GM18868 (cell line): ENCODE measurements around the gene SLC17A2.

ENCODE experiments used
- ATAC-seq: cut with Tn5 transposase; IDR thresholded peaks from one replicate; pipeline ENCODE4 v1.9.1; 2021; ENCODE audit warnings: mild to moderate bottlenecking, moderate library complexity; ENCODE audit not compliant: unreplicated experiment

Gene SLC17A2, protein sequence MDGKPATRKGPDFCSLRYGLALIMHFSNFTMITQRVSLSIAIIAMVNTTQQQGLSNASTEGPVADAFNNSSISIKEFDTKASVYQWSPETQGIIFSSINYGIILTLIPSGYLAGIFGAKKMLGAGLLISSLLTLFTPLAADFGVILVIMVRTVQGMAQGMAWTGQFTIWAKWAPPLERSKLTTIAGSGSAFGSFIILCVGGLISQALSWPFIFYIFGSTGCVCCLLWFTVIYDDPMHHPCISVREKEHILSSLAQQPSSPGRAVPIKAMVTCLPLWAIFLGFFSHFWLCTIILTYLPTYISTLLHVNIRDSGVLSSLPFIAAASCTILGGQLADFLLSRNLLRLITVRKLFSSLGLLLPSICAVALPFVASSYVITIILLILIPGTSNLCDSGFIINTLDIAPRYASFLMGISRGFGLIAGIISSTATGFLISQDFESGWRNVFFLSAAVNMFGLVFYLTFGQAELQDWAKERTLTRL

DNA sequence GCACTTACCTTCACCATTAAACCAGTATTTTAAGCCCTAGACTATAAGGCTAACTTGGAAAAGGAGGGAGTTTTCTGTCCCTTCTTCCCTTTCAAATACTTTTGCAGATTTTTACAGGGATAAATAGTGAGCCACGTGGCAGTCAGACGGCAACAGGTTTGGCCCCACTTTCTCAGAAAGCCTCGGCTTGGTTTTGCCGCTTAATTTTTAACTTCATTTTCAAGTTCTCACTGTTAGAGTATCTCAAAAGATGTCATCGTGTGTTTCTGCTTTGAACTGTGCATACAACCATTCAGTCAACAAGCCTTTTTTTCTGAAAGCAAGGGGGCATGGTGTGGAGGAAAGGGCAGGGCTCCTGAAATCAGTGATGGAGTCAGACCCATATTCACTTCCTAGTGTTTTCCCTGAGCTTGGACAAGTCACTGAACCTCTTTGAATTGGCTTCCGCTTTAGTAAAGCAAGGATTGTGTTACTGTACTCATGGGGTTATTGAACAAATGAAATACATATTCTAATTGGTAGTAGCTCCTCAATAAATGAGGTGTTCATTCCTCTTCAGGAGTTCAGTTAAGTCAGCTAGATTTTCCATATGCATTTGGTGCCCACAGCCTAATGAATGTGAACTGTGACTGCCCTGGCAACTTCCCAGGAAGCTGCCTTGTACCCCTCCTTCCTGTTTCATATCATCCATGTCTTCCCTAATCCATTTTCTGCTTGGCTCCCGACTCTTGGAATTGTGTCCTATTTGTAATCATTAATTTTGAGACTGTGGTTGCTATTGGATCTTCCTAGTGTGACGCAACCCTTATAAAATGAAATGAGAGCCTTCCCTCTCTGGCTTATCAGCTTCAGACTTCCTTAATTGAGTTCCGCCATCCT lies at the start of gene SLC17A2:
SLC17A2 (minus strand) TSS at position 160 of the 879 bp plus-strand sequence. CDS start 4,895 bp downstream, outside the sequence.
- no peak for ATAC-seq

DNA sequence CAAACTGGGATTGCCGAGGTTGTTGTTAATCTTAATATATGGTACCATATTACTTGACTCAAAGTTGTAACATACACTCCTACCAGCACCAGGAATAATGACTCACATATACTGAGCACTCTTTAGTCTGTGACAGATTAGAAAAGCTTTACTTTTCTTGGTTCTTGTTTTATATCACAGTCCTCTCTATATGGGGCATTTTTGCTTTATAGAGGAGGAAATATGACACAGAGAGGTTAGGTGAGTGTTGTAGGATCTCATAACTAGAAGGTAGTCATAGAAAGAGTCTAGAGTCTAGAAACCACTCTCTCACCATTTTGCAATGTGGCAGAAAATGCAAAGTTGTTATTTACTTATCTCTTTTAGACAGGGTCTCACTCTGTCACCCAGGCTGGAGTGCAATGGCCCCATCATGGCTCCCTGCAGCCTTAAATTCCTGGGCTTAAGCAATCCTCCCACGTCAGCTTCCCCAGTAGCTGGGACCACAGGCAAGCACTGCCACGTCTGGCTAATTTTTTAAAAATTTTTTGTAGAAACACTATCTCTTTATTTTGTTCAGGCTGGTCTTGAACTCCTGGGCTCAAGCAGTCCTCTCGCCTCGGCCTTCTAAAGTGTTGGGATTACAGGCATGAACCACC lies 45.6 kb upstream of the SLC17A2 start:
- ATAC-seq: no peak

DNA sequence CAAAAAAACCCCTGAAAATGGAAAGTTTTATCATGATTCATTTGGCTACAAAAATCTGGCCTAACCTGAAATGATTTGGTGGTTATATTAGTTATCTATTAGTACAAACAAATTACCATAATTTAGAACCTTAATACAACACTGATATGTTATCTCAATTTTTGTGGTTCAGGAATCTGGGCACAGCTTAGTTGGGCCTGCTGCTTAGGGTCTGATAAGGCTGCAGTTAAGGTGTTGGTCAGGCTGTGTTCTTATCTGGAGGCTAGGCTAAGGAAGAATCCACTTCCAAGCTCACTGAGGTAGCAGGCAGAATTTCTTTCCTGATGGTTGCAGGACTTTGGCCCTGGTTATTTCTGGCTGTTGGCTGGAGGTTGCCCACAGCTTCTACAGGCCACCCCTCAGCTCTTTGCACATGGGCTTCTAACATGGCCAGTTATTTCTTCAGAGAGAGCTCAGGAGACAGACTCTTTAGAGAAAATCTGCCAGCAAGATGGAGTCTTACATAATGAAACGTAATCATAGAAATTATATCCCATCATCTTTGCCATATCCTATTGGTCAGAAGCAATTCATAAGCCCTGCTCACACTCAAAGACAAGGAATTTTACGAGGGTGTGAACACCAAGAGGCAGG lies 43.5 kb upstream of the SLC17A2 start:
- ATAC-seq: no peak

DNA sequence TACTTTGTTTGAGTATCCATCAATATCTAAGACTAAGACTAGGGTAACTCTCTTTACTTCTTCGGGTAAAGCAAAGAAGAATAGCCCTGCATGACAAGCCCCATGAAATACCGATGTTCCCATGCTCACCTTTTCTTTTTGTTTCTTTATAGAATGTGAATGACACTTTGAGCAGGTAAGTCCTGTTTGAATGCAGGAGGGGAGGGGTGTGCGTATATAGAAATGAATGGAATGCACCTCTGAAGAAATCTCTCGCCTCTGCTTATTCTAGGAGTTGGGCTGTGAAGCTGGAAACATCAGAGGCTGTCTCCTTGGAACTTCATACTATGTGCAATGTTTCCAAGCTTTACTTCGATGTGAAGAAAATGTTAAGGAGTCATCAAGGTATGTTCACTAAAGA lies 42.4 kb upstream of the SLC17A2 start:
- ATAC-seq: no peak

DNA sequence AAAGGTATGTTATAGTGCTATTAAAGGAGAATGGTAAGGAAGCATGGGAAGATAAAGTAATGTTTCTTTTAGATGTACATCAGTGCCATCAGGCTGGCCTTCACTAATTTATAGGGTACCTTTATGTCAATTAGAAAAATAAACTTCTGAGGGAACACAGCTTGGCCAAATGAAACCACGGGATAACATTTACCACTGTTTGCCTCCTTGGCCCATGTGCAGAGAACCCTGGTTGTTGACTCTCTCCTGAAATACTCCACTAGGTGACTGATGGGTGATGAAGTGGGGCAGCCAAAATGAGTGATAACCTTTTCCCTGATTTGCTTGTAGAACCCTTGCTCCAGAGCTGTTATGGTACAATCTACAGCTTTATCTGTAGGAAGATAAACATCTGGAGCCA lies 41.6 kb upstream of the SLC17A2 start:
- ATAC-seq: no peak

DNA sequence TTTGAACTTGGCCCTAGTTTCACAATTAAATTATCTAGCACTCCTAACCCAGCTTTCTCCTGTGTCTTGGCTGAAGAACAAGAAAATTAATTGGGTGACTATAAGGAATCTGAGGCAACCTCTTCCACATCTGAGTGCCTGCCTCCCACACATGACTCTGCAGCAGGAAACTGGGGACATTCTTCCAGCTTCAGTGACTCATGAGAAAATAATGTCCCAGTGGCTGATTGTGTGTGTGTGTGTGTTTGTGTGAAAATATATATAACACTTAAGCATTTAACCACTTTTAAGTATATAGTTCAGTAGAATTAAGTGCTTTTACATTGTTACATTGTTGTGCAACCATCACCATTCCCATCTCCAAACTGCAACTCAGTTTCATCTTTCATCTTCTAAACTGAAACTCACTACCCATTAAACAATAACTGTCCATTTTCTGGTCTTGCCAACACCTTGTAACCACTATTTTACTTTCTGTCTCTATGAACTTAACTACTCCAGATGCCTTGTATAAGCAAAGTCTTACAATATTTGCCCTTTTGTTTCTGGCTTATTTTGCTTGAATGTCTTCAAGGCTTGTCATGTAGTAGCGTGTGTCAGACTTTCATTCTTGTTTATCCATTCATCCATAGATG lies 40.8 kb upstream of the SLC17A2 start:
- ATAC-seq: no peak

DNA sequence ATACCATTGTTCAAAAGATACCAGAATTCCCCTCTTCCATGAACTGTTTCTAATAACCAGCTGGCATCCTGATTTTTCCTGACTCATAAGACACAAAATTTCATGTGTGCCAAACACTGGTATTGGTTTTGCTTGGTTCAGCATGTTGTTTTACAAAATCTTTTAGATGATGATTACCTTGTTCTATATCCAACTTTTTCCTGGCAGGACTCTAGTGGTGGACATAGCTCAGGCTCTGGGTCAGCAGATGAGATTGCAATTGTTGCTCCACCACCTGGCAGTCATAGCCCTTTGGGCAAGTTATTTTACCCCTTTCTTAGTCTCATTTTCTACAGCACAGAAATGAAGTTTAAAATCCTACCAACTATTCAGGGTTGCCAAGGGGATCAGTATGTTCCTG lies 38.3 kb upstream of the SLC17A2 start:
- no peak for ATAC-seq

DNA sequence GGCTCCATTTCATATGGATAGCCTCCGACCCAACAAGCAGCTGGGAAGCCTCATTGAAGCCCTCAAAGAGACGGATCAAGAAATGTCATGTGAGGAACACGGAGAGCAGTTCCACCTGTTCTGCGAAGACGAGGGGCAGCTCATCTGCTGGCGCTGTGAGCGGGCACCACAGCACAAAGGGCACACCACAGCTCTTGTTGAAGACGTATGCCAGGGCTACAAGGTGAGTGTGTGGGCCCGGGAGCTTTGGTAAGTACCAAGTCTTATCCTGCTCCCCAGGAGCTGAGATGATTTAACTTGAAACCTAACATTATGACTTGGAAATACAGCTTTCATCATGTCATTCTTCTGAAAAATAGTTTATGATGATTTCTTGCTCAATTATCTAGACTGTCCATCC lies 36.2 kb upstream of the SLC17A2 start:
- ATAC-seq: no peak

DNA sequence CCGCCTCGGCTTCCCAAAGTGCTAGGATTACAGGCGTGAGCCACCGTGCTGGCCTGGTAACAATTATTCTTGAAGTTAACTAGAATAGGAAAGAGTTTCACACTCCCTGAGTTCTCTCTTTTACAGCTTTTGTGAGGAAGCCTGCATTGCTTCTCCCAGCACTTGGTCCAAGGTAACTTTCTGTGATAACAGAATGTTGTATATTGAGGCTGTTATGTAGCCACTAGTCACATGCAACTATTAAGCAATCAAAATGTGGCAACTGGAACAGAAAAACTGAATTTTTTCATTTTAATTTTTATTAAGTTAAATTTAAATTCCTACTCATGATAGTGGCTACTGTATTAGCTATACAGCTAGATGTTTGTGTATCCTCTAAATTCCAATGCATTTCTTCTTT lies 34.6 kb upstream of the SLC17A2 start:
- ATAC-seq: no peak

DNA sequence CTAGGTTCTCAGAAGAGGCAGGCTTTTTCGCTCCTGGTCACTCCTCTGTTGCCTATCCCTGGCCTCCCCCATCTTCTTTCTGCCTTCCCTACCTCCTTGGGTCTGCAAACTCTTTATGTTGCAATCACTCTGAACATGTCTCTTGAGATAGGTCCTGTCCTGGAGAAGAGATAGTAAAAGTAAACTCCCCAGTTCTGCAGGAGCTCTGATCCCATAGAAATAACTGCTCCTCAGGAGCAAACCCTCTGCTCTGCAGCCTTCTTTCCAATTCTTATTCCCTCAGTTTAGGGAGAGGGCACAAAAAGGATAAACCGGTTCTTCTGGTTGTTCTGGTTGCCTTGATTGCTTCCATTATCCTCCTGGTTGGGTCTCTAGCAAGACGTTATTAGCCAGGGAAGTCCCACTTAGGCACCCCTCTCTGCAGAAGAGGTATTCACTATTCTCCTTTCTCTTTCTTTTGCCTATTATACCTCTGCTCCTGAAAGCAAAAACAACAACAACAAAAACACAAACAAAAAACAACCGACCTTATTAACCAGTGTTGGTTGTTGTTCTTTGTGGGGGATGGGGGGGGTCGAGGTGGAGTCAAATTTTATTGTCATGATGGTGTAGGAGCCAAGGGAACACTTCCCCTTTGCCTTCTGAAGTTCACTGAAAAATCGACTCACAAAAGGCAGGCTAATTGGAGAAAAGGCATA lies 33.1 kb upstream of the SLC17A2 start:
- no peak for ATAC-seq

DNA sequence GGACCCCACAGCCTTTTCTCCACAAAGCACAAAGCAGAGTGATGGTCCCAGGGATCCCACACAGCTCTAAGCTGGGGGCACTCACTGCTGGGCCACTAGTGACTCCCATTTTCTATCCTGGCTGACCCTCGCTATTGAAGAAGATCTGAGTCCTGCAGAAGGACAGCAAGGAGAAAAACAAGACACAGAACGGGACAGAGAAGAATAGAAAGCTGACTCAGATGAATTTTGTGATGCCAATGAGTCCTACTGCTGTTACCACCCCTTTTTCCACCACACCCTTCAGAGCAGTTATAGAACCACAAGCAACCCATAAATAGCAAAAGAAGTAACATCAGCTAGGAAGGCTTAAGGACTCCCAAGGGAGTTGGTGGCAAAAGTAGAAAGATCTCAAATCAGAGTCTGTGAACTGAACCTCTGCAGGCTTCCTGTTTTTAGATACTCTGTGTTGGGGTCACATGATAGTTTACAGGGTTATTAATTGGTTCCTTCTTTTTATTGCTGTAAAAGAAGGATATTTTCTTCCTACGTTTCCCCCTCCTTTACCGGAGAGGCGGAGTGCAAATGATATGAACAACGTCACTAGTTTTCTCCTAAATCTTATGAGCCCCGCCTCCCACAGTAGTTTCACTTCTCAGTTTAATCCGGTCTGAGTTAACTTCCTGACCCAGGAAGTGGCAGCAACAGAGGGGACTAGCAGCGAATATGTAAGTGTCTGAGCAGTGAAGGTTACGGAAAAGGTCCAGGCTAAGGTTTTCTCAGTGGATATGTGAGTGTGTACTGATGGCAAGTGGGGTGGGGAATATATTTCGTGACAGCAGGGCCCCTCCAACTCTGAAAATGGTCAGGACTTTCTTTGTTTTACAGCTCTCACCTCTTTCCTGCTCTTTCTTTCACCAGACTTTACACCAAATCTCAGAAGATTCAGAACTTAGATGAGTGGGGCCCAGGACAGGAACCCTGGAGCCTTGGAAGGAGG lies 31.9 kb upstream of the SLC17A2 start, which contains the start of gene TRIM38:
TRIM38 (plus strand) TSS at position 654 of the 979 bp plus-strand sequence. CDS start 3,721 bp downstream, outside the sequence.
- ATAC-seq: peak; percentile 82

DNA sequence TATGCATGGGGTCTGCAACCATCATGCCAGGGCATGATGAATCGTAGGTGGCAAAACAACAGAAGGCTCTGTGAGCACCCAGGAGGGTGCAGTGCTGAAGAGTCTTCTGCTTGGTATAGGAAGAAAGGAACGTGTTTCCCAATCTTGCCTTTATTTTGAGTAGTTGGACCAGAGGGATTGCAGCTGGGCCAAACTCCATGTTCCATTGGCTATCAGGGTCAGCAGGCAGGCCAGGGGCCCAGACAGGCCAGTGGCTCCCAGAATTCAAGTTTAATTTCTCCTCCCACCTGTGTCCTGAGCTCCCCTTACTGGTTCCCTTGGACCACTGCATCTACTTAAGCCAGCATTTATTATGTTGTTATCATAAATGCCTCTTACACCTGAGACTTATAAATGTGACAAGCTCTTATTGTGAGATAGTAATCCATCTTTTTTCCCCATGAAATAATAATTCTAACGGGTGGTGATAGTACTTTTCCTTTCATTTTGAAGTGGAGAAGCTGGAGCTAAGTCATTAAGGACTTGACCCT lies 31.2 kb upstream of the SLC17A2 start:
- no peak for ATAC-seq

DNA sequence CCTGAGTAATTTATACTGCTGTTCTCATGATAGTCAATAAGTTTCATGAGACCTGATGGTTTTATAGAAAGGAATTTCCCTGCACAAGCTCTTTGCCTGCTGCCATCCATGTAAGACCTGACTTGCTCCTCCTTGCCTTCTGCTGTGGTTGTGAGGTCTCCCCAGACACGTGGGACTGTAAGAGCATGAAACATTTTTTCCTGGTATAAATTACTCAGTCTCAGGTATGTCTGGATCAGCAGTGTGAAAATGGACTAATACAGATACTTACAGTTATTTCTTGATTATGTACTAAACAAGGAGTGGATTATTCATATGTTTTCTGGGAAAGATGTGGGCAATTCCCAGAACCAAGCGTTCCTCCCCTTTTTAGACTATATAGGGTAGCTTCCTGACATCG lies 30.2 kb upstream of the SLC17A2 start:
- no peak for ATAC-seq

DNA sequence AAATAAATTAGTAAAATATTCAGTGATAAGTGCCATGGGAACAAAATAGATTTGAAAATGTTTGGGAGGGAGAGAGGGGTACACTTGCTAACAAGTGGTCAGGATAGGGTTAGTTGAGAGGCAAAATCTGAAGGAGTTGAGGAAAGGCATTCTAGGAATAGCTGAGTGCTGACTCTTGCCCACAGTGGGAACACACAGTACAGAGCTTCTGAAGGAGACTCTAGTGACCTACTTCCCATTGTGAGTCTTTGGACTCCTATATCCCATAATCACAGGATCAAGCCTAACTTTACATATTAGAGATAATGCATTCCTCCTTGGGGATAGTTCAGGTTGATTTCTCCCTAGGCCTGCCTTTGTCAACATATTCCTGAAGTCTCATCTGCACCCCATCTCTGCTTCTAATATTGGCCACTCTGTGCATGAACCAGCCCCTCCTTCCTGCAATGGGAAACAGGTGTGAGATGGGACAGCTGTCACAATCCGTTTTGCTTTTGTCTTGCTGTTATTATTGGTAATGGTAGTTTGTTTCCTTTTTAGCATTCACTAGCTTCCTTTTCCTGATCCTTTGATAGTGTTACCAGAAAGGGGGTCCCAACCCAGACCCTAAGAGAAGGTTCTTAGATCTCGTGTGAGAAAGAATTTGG lies 29.5 kb upstream of the SLC17A2 start:
- no peak for ATAC-seq

DNA sequence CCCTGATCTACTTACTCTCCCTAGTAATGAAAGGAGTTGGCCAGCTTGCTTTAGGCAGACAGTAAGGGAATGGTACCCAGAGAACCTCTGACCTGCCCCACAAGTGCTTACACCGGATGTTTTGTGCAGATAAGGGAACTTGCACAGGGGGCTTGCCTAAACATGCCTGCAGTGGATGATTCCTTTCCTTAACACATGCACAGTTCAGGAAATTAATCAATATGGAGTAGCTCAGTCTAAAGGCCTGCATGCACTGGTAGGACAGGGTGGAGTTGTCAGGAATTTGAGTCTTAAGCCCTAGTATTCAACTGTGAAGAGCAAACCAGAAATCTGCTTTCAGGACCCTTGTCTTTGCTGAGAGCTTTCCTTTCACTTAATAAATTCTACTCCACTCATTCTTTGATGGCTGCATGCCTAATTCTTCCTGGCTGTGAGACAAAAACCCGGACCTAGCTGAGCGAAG lies 28.2 kb upstream of the SLC17A2 start:
- no peak for ATAC-seq

DNA sequence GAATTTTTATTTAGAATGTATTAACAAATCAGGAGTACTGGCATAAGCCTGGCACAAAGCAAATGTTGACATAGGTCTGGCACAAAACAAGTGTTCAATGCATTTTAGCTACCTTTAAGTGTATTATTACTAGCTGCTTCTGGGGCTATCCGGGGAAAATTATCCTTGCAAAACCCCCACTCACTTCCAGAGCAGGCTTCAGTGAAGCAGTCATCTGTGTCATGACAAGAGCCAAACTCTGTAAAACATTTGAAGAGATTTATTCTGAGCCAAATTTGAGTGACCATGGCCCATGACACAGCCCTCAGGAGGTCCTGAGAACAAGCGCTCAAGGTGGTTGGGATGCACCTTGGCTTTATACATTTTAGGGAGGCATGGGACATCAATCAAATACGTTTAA lies 25.7 kb upstream of the SLC17A2 start:
- ATAC-seq: no peak

DNA sequence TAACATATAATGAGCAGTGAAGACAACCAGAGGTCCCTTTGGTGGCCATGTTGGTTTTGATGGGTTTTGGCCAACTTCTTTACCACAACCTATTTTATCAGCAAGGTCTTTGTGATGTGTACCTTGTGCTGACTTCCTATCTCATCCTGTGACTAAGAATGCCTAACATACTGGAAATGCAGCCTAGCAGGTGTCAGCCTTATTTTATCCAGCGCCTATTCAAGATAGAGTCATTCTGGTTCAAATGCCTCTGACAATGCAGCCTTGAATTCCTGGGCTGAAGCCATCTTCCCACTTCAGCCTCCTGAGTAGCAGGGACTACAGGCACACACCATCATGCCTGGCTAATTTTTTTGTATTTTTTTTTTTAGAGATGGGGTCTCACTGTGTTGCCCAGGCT lies 24.3 kb upstream of the SLC17A2 start:
- ATAC-seq: no peak

DNA sequence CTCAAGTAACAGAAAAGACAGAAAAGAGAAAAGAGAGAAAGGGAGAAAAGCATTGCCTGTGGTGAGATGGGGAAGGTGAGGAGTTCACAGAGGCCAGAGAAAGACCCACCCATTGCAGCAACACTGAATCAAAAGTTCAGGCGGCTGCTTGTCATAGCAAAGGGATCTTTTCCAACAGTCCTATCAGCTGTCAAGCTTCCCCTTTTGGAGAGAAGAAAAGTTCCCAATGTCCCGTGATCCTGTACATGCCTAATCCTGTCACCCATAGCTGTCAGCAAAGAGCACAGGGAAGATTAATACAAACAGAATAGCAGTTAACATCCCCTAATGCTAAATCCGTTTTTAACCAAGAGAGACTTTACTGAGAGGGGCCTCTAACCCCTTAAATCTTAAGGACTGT lies 23.2 kb upstream of the SLC17A2 start:
- no peak for ATAC-seq
